ENCODE measurements around the gene UNC50.

UNC50 gene

DNA sequence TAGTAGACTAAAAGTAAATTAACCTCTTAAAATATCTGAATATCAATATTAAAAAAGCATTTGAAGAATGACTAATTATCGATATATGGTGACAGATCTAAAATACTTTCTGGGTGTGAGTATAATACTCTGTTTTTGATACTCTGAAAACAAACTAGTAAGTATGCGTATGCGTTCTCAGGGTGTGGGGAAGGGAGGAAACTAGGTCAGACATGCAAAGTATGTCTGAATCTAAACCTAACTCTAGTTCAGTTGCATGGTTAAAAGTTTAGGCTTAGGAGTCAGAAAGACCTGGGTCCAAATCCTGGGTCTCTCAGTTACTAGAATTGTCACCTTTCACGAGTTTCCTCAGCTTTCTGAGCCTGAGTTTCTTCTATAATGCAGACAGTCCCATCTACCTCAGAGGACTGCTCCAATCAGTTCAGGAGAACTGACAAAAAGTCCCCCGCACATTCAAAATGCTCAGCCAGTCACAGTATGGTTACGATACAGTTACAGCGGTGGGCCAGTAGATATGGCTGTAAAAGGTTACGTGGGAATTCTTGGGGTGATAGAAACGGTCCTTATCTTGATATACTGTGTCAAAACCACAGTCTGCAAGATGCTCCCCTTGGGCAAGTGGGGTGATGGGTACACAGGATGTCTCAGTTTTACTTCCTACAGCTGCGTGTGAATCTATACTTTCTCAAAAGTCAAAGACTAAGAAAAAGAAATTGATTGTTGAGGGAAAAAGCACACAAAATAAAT, 29.2 kb downstream of the UNC50 start:
- CTCF ChIA-PET, result interaction anchor here (1.4 to 2.9 kb wide), 2 partner anchors 12 to 15 kb away, joined by 3 to 14 read pairs; no protein-coding TSS in a partner anchor
- DNase-seq (ENCODE audit: extremely low spot score), result peak; percentile 28
- POLR2A ChIA-PET, result interaction anchor here (0.6 kb wide), 1 partner anchor 702 kb away, joined by 3 read pairs; no protein-coding TSS in a partner anchor

GRCh38 chr2:98643496-98644100, 35.2 kb downstream of the UNC50 start:
- no peak for TF ChIP-seq CTCF (IDR thresholded peaks at IDR 0.05; ENCODE audit: control extremely low read depth, extremely low read depth, low read depth, missing control alignments)
- POLR2A ChIA-PET, result no interaction called here
- CTCF ChIA-PET, result no interaction called here
- DNase-seq (ENCODE audit: extremely low spot score), result no peak

More for the DNA sequence above, 29.2 kb downstream of the UNC50 start:
- no peak for TF ChIP-seq CTCF (IDR thresholded peaks at IDR 0.05; ENCODE audit: control extremely low read depth, extremely low read depth, low read depth, missing control alignments)

GRCh38 chr2:98647636-98648035, 39.2 kb downstream of the UNC50 start:
- ChIA-PET CTCF (interaction anchor here (1.1 to 2.2 kb wide), 3 partner anchors 10 to 719 kb away, joined by 3 to 44 read pairs (median 3); no protein-coding TSS in a partner anchor), POLR2A (no interaction called here)
- DNase-seq (ENCODE audit: extremely low spot score), result no peak
- no peak for TF ChIP-seq CTCF (IDR thresholded peaks at IDR 0.05; ENCODE audit: control extremely low read depth, extremely low read depth, low read depth, missing control alignments)

- CTCF ChIA-PET, result interaction anchor here (0.9 to 2.2 kb wide), 12 partner anchors 10 to 1703 kb away, joined by 3 to 44 read pairs (median 4); no protein-coding TSS in a partner anchor
- POLR2A ChIA-PET, result no interaction called here
- DNase-seq (ENCODE audit: extremely low spot score), result no peak
- no peak for TF ChIP-seq CTCF (IDR thresholded peaks at IDR 0.05; ENCODE audit: control extremely low read depth, extremely low read depth, low read depth, missing control alignments)
Observed at GRCh38 chr2:98648451-98648850, 40.1 kb downstream of the UNC50 start.

GRCh38 chr2:98649135-98649991, 41.0 kb downstream of the UNC50 start:
- DNase-seq (ENCODE audit: extremely low spot score), result peak; percentile 60
- POLR2A ChIA-PET, result no interaction called here
- CTCF ChIA-PET, result interaction anchor here (0.6 to 2.2 kb wide), 46 partner anchors 10 to 1702 kb away, joined by 3 to 44 read pairs (median 4); no protein-coding TSS in a partner anchor
- TF ChIP-seq CTCF (IDR thresholded peaks at IDR 0.05; ENCODE audit: control extremely low read depth, extremely low read depth, low read depth, missing control alignments), result peak; percentile 97

DNA sequence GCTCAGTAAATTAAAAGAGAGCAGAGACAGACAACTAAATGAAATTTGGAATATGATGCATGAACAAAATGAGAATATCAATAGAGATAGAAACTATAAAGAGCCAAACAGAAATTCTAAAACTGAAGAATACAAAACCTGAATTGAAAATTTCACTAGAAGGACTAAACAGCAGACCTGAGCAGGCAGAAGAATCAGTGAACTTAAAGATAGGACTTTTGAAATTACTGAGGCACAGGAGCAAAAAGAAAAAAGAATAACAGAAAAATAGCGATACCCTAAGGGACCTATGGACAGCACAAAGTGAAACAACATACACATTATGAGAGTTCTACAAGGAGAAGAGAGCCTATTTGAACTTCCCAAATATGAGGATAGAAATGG, 41.6 kb downstream of the UNC50 start:
- ChIA-PET POLR2A (no interaction called here), CTCF (interaction anchor here (0.9 to 2.2 kb wide), 39 partner anchors 9 to 1702 kb away, joined by 3 to 44 read pairs (median 4); no protein-coding TSS in a partner anchor)
- DNase-seq (ENCODE audit: extremely low spot score), result no peak
- TF ChIP-seq CTCF (IDR thresholded peaks at IDR 0.05; ENCODE audit: control extremely low read depth, extremely low read depth, low read depth, missing control alignments), result no peak

Measured in GM10248 (cell line).